ENCODE measurements around the gene FAM120AOS.

Gene FAM120AOS

GRCh38 chr9:93437996-93438395 is 15.4 kb downstream of the FAM120AOS start:
- DNase-seq (ENCODE audit: low spot score), result no peak

- DNase-seq (ENCODE audit: low spot score), result no peak
Measured at GRCh38 chr9:93436655-93437407, 16.6 kb downstream of the FAM120AOS start.

DNA sequence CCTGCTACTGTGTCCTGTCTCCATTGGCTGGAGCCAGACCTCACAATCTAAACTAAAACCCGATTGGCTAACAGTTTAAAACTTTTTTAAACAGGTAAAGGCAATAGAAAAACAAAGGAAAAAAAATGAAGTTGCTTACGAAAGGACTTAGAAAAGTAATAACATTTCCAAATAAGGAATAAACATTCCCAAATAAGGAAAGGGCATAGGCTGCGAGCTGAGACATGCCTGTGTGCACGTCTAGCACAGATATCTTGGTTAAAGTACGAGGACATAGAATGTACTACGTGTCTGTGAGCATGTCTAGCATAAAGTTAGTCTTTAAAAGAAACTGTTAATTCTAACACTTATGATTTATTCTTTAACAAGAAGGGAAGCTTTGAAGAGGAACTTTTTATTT is 17.2 kb downstream of the FAM120AOS start:
- no peak for DNase-seq (ENCODE audit: low spot score)

DNA sequence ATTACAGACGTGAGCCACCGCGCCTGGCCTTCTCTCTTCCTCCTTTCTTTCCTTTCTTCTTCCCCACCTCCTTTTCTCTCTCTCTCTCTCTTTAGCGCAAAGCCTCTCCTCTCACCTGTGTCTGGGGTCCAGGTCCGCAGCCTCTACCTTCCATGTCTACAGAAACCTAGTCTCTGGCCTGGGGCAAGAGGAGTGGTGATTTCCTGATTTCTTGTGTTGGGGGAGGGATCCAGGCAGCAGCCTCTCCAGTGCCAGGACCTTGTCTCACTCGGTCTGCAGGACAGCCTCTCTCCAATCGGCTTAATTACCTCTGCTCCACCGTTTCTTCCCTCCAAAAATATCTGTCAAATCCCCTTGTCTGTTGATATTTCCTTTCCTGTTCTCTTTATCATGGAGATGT is 18.0 kb downstream of the FAM120AOS start:
- no peak for DNase-seq (ENCODE audit: low spot score)

- no peak for DNase-seq (ENCODE audit: low spot score)
Measured at GRCh38 chr9:93434056-93434455, 19.3 kb downstream of the FAM120AOS start.

DNA sequence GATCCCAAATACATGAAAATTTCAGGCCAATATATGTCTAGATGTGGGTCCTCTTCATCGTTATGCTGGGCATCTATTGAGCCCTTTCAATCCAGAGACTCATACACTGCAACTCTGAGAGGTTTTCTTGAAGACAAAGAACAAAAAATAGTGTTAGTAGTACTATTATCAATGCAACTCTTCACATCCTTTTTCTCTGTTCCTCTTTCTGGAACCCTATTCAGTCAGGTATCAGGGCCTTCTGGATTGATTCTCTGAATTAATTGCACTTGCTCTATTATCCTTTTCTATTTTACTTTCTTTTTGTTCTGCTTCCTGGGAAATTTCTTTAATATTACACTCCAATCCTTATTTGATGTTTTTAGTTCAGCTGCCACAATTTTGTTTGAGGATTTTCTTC is 20.4 kb downstream of the FAM120AOS start:
- DNase-seq (ENCODE audit: low spot score), result no peak

DNA sequence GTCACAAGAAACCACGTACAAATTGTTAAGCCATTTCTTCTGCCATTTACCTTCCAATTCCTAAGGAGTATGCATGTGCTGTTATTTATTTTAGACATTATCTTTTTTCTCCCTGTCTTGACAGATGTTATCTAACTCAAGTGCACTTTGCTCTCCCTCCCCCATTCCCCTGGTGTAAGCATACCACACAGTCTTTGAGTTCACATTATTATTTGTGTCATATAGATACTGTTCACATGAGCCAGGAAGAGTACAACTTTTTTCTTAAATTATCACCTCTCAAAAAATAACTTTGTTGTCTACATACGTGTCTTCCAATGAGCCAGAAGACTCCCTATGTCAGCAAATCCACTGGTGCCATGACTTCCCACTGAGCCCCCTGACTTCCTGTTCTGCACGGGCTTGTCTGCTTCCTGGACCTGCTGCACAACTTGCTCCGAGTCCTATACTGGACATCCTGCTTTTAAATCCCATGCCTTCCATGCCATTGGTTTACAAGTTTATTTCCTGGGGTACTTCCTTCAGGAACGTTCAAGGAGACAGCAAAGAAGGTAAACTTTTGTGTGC is 21.8 kb downstream of the FAM120AOS start:
- no peak for DNase-seq (ENCODE audit: low spot score)

- DNase-seq (ENCODE audit: low spot score), result peak; percentile 46
Measured at GRCh38 chr9:93427655-93428379, 25.6 kb downstream of the FAM120AOS start.

DNA sequence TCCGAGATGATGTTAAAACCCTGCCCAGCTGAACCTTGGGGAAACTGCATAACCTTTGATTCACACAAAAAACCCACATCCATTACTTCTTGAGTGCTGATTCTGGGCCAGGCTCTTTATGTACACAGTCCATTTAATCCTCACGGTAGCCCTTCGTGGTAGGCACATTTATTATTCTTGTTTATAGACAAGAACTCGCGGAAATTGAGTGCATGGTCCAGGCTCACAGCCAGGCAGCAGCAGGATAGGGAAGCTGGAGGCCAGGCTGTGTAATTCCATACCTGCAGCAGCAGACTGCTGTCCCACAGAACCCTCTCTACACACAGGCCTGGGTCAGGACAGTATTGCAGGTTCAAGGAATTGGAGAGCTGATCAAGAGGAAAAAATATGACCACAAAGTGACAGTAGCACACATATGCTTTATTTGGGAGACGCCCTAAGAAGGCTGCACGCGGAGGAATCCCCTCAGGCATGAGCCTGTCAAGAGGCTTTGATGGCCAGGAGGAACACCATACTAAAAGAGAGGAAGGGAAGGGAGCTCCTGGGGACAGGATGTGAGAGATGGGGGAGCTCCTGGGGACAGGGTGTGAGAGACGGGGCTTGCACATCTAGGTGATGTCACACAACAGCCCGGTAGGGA is 30.3 kb downstream of the FAM120AOS start:
- no peak for DNase-seq (ENCODE audit: low spot score)

DNA sequence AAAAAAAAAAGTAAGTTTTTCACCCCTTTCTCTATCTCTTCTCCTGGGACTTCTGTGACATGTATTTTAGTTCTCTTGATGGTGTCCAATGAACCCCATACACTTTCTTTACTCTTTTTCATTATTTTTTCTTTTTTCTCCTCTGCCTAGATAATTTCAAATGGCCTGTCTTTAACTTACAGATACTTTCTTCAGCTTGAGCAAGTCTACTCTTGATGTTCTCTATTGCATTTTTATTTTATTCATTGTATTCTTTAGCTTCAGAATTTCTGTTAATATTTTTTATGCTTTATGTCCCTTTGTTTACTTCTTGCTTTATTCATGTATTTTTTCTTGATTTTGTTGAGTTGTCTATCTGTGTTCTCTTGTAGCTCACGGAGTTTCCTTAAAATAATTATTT is 34.4 kb downstream of the FAM120AOS start:
- DNase-seq (ENCODE audit: low spot score), result no peak

DNA sequence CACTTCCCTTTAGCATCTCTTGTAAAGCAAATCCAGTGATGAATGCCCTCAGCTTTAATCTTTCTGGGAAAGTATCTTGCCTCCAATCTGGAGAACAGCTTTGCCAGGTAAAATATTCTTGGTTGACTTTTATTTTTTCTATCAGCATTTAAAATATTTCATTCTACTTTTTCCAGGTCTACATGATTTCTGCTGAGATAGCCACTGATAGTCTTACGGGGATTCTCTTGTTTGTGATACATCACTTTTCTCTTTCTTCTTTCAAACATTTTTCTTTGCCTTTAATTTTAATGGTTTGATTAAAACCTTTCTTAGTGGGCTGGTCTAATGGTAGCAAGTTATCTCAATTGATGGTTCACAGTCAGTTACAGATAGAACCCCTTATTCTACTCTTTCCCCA is 35.8 kb downstream of the FAM120AOS start:
- no peak for DNase-seq (ENCODE audit: low spot score)

DNA sequence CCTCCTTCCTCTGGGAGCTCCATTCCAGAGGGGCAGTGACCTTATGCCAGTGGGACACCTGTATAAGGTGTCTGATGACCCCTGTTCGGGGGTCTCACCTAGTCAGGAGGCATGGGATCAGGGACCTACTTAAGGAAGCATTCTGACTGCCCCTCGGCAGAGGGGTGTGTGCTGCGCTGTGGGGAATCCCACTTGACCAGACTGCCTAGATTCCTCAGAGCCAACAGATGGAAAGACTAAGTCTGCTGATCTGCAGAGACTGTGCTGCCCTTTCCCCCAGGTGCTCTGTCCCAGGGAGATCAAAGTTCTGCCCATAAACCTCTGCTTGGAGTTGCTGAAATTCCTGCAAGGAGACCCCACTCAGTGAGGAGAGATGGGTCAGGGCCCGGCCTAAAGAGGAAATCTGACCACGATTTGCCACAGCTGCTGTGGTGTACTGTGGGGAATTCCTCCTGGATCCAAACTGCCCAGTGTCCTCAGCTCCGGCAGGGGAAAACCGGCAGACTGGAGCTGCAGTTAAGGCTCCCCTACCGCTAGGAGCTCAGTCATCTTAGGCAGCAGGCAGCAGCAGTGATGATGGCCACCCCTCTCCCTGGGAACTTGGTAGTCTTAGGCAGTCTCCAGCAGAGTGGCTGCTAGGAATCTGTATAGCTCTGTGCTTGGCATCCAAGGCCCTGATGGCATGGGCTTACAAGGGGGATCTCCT is 36.7 kb downstream of the FAM120AOS start:
- DNase-seq (ENCODE audit: low spot score), result no peak

GRCh38 chr9:93415176-93415690 is 38.1 kb downstream of the FAM120AOS start:
- DNase-seq (ENCODE audit: low spot score), result no peak

DNA sequence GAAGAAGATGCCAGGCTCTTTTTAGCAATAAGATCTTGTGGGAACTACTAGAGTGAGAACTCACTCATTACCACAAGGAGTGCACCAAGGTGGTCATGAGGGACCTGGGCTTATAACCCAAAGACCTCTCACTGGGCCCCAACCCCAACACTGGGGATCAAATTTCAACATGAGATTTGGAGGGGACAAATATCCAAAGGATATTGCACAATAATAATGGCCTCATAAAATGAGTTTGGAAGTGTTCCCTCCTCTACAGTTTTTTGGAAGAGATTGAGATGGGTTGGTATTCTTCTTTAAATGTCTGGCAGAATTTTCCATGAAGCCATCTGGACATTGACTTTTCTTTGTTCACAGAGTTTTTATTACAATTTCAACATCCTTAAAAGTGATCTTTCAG is 39.9 kb downstream of the FAM120AOS start:
- no peak for DNase-seq (ENCODE audit: low spot score)

- no peak for DNase-seq (ENCODE audit: low spot score)
Measured at GRCh38 chr9:93406371-93406770, 47.0 kb downstream of the FAM120AOS start.

GRCh38 chr9:93398471-93398870 is 54.9 kb downstream of the FAM120AOS start:
- no peak for DNase-seq (ENCODE audit: low spot score)

GRCh38 chr9:93397661-93398373 is 55.6 kb downstream of the FAM120AOS start:
- DNase-seq (ENCODE audit: low spot score), result no peak

All from iPS-NIHi11 (cell line).